Activated T-helper 17 cell treated with anti-CD3 and anti-CD28 coated beads, Interleukin-2, amount 50 U/mL, for 72 hours (primary cell): ENCODE measurements around the gene PGM5. TPM values are rescaled to one million over a fixed set of nuclear protein-coding genes. Genes with fewer than 3 reads are reported as not detected.

ENCODE experiments used
- ATAC-seq: fragments of 150-1000 bp; cut with Tn5 transposase; replicated peaks from 2 replicates; pipeline ENCODE4 v1.10.0; 2021; ENCODE audit warnings: mild to moderate bottlenecking, moderate library complexity
- H3K27ac Mint-ChIP-seq: one replicate; pipeline ENCODE4 v1.8.0; 2022; ENCODE audit warnings: mixed read lengths
- H3K27me3 Mint-ChIP-seq: one replicate; pipeline ENCODE4 v1.8.0; 2022; ENCODE audit warnings: mixed read lengths
- H3K36me3 Mint-ChIP-seq: one replicate; pipeline ENCODE4 v1.8.0; 2022; ENCODE audit warnings: low read depth, mild to moderate bottlenecking, mixed read lengths
- H3K4me1 Mint-ChIP-seq: one replicate; pipeline ENCODE4 v1.8.0; 2022; ENCODE audit warnings: mixed read lengths
- H3K4me3 Mint-ChIP-seq: one replicate; pipeline ENCODE4 v1.8.0; 2022; ENCODE audit warnings: mild to moderate bottlenecking, mixed read lengths
- H3K9me3 Mint-ChIP-seq: one replicate; pipeline ENCODE4 v1.8.0; 2022; ENCODE audit warnings: mixed read lengths
- total RNA-seq, 2 donors: library from RNA; stranded (reverse); gene quantifications; one replicate each; pipeline ENCODE4 v1.2.3, GENCODE V29; 2022

PGM5 gene
- total RNA-seq, 2 donors from 2014 or later, result not detected

DNA sequence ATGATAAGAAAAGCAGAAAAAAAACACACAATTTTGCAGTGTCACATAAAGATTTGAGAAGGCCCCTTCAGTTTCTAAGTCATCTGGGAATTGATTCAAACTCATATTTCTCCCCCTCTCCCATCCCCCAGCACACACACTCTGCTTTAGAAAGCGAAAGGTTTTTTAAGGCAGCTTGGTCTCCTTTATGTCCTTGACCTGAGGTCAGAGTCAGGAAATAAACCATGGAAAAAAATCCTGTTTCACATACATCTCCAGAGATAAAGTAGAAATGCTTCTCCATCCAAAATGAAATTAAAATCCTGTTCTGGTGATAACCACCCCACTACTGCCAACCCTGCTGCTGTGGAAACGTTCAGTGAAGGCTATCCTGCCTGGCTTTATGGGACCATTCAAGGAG is 131.7 kb downstream of the PGM5 start:
- no peaks in the 10 kb centered on the region for H3K4me1 Mint-ChIP-seq
- peaks cover 34% of the 10 kb centered on the region for H3K27me3 Mint-ChIP-seq
- ATAC-seq, result no peak
- H3K27ac Mint-ChIP-seq, result no peak overlapping the region
- peaks cover 7% of the 10 kb centered on the region for H3K9me3 Mint-ChIP-seq
- H3K36me3 Mint-ChIP-seq, result no peaks in the 10 kb centered on the region
- no peak overlapping the region for H3K4me3 Mint-ChIP-seq

- no peak for ATAC-seq
- H3K4me1 Mint-ChIP-seq, result no peaks in the 10 kb centered on the region
- peaks cover 27% of the 10 kb centered on the region for H3K27me3 Mint-ChIP-seq
- no peak overlapping the region for H3K27ac Mint-ChIP-seq
- no peaks in the 10 kb centered on the region for H3K36me3 Mint-ChIP-seq
- peaks cover 7% of the 10 kb centered on the region for H3K9me3 Mint-ChIP-seq
- H3K4me3 Mint-ChIP-seq, result no peak overlapping the region
Measured at GRCh38 chr9:68489646-68490045, 133.2 kb downstream of the PGM5 start.

DNA sequence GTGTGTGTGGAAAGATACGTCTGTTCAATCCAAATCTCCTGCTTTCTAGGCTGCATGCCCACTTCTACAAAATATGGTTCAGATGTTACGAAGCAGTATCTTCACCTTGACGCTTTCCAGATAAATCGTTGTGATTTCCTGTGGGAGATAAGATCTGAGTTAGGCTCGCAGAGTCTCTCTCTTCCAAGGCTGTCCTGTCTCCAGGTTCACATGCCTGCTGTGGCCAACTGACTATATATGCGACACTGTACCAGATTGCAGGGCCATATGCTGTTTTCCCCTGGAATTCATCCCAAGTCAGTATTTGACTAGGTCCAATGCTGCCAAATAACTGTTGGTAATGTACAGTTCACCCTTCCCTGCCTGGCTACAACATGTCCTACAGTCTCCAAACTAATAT is 136.4 kb downstream of the PGM5 start:
- Mint-ChIP-seq H3K27me3 (peaks cover 20% of the 10 kb centered on the region), H3K36me3 (no peaks in the 10 kb centered on the region), H3K9me3 (no peaks in the 10 kb centered on the region), H3K4me3 (no peak overlapping the region), H3K4me1 (no peaks in the 10 kb centered on the region), H3K27ac (no peak overlapping the region)
- no peak for ATAC-seq

GRCh38 chr9:68493541-68493940 is 137.1 kb downstream of the PGM5 start:
- no peaks in the 10 kb centered on the region for H3K36me3 Mint-ChIP-seq
- no peak overlapping the region for H3K4me3 Mint-ChIP-seq
- no peaks in the 10 kb centered on the region for H3K4me1 Mint-ChIP-seq
- no peak overlapping the region for H3K27ac Mint-ChIP-seq
- H3K27me3 Mint-ChIP-seq, result peaks cover 18% of the 10 kb centered on the region
- no peak for ATAC-seq
- no peaks in the 10 kb centered on the region for H3K9me3 Mint-ChIP-seq

GRCh38 chr9:68493958-68494577 is 137.7 kb downstream of the PGM5 start:
- H3K27me3 Mint-ChIP-seq, result peaks cover 13% of the 10 kb centered on the region
- no peak for ATAC-seq
- H3K4me1 Mint-ChIP-seq, result no peaks in the 10 kb centered on the region
- no peak overlapping the region for H3K4me3 Mint-ChIP-seq
- H3K9me3 Mint-ChIP-seq, result no peaks in the 10 kb centered on the region
- H3K36me3 Mint-ChIP-seq, result no peaks in the 10 kb centered on the region
- H3K27ac Mint-ChIP-seq, result no peak overlapping the region

GRCh38 chr9:68495247-68495646 is 138.8 kb downstream of the PGM5 start:
- H3K27ac Mint-ChIP-seq, result no peak overlapping the region
- no peak overlapping the region for H3K4me3 Mint-ChIP-seq
- no peaks in the 10 kb centered on the region for H3K4me1 Mint-ChIP-seq
- ATAC-seq, result no peak
- H3K36me3 Mint-ChIP-seq, result no peaks in the 10 kb centered on the region
- H3K27me3 Mint-ChIP-seq, result peaks cover 13% of the 10 kb centered on the region
- no peaks in the 10 kb centered on the region for H3K9me3 Mint-ChIP-seq

GRCh38 chr9:68496356-68496755 is 139.9 kb downstream of the PGM5 start:
- no peaks in the 10 kb centered on the region for H3K4me1 Mint-ChIP-seq
- H3K36me3 Mint-ChIP-seq, result no peaks in the 10 kb centered on the region
- no peak overlapping the region for H3K4me3 Mint-ChIP-seq
- H3K27me3 Mint-ChIP-seq, result peaks cover 13% of the 10 kb centered on the region
- ATAC-seq, result no peak
- H3K27ac Mint-ChIP-seq, result no peak overlapping the region
- no peaks in the 10 kb centered on the region for H3K9me3 Mint-ChIP-seq

DNA sequence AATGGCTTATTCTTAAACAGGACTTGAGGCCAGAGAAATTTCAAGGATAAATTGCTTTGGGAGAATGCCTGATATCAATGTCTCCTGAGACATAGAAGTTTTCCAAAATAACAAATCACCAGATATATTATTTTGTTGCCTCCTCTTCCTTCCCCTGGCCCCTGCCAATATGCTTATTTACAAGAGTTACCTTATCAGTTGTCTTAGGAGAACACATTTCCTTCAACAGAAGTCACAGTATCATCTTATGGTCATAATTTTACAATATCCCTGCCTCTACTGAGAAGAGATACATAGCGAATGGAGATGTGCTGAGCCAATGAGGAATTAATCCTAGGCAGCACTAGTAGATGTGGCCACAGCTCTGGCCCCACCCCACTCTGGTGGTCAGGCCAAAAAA is 141.2 kb downstream of the PGM5 start:
- Mint-ChIP-seq H3K27ac (no peak overlapping the region), H3K4me3 (no peak overlapping the region), H3K27me3 (peaks cover 4% of the 10 kb centered on the region), H3K4me1 (no peaks in the 10 kb centered on the region), H3K9me3 (no peaks in the 10 kb centered on the region), H3K36me3 (no peaks in the 10 kb centered on the region)
- no peak for ATAC-seq

GRCh38 chr9:68498816-68499215 is 142.4 kb downstream of the PGM5 start:
- Mint-ChIP-seq H3K9me3 (no peaks in the 10 kb centered on the region), H3K36me3 (no peaks in the 10 kb centered on the region), H3K4me3 (no peak overlapping the region), H3K4me1 (no peaks in the 10 kb centered on the region), H3K27me3 (peaks cover 4% of the 10 kb centered on the region), H3K27ac (no peak overlapping the region)
- ATAC-seq, result no peak

DNA sequence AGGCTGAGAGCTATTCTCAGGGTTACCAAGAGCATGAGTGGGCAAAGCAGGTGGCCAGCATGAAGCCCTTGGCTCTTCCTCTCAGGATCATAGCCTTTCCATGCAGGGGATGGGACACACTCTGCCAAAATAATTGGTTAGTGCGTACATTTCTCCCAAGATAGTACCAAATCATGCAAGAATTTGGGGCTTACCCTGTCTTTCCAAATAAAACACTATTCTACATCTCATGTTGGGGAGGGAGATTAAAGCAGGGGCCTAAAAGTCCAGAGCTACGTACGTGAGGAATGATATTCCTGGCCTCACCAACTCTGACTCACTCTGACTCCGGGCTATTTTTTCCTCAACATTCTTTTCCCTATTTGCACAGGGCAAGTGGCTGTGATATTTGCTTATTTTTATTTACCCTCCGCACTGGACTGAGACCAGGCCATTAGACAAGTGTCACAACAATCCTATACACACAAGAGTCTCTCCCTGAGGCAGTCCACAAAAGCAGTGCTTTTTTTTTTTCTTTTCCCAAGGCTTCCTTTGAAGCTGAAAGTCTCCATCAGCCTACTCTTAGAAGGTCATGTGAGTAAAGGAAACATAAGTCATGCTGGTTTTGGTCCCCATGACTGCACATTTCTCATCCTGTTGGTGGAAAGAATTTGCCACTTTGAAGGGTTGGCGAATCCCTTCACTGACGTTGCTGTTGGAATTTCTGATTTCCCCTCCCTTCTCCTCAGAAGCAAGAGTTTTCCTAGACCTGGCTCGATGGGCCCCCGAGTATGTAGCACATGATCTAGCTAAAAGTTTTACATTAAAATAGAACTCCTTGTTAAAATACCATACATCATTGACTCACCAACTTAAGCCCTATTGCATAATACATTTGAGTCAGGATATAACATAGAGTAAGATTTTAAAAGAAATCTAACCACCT is 144.3 kb downstream of the PGM5 start:
- no peaks in the 10 kb centered on the region for H3K4me1 Mint-ChIP-seq
- no peaks in the 10 kb centered on the region for H3K36me3 Mint-ChIP-seq
- H3K27ac Mint-ChIP-seq, result no peak overlapping the region
- H3K27me3 Mint-ChIP-seq, result peaks cover 6% of the 10 kb centered on the region
- no peak overlapping the region for H3K4me3 Mint-ChIP-seq
- no peak for ATAC-seq
- H3K9me3 Mint-ChIP-seq, result no peaks in the 10 kb centered on the region

GRCh38 chr9:68502279-68502678 is 145.9 kb downstream of the PGM5 start:
- H3K27me3 Mint-ChIP-seq, result peaks cover 9% of the 10 kb centered on the region
- H3K27ac Mint-ChIP-seq, result no peak overlapping the region
- no peak overlapping the region for H3K4me3 Mint-ChIP-seq
- H3K9me3 Mint-ChIP-seq, result no peaks in the 10 kb centered on the region
- ATAC-seq, result no peak
- H3K36me3 Mint-ChIP-seq, result no peaks in the 10 kb centered on the region
- no peaks in the 10 kb centered on the region for H3K4me1 Mint-ChIP-seq

DNA sequence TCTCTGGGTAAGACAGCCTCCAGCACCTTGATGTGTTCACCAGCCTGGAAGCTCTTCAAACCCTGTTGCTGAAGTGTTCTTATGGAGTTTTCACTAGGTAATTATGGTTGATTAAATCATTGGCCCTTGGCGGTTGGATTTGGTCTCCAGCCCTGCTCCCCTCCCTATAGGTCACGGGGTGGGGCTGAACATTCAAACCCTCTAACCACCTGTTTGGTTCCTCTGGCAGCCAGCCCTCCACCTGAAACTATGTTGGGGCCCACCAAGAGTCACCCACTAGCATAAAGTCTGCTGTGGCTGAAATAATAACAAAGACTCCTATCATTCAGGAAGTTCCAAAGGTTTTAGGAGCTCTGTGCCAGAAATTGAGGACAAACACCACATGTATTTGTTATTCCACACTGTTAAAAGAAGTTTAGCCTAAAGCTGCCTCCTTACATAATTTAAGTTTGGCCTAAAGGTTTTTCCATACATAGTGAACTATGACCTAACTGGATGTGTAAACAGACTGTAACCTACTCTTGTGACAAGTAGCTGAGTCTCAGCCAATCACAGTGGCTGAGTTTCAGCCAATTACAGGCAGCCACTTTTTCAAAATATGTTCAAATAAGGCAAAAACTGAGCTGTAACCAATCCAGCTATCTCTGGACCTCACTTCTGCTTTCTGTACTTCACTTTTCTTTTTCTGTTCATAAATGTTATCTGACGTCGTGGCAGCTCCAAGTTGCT is 149.4 kb downstream of the PGM5 start:
- H3K9me3 Mint-ChIP-seq, result no peaks in the 10 kb centered on the region
- peaks cover 14% of the 10 kb centered on the region for H3K27me3 Mint-ChIP-seq

GRCh38 chr9:68506551-68506950 is 150.1 kb downstream of the PGM5 start:
- Mint-ChIP-seq H3K9me3 (no peaks in the 10 kb centered on the region), H3K4me3 (no peak overlapping the region), H3K4me1 (no peaks in the 10 kb centered on the region), H3K27ac (no peak overlapping the region), H3K36me3 (no peaks in the 10 kb centered on the region), H3K27me3 (peaks cover 14% of the 10 kb centered on the region)
- no peak for ATAC-seq

More for the DNA sequence above, 149.4 kb downstream of the PGM5 start:
- Mint-ChIP-seq H3K36me3 (no peaks in the 10 kb centered on the region), H3K4me3 (no peak overlapping the region), H3K4me1 (no peaks in the 10 kb centered on the region), H3K27ac (no peak overlapping the region)
- ATAC-seq, result no peak

GRCh38 chr9:68507130-68507805 is 150.9 kb downstream of the PGM5 start:
- Mint-ChIP-seq H3K27ac (no peak overlapping the region), H3K4me1 (no peaks in the 10 kb centered on the region), H3K4me3 (no peak overlapping the region), H3K9me3 (no peaks in the 10 kb centered on the region), H3K27me3 (peaks cover 14% of the 10 kb centered on the region), H3K36me3 (no peaks in the 10 kb centered on the region)
- ATAC-seq, result no peak
